Upper lobe of left lung (tissue), 4 donors: ENCODE results near the gene CPNE7.

Experiments used
- POLR2AphosphoS5 ChIP-seq, 2 donors: sonication (generic); formaldehyde crosslinking; IDR thresholded peaks; one replicate each; pipeline ENCODE4 v1.5.1; 2017; ENCODE audit warnings: antibody characterized with exemption in 2 of 2
- TF ChIP-seq, protein P1 (sequence below), 6 experiments: fragments of 450-650 bp in 4 of 6; fragments of 200-600 bp in 2 of 6; sonication (generic) in 2 of 6; IDR thresholded peaks; one replicate each; pipeline ENCODE4 v1.5.1; 2016 to 2019; ENCODE audit warnings: antibody characterized with exemption in 6 of 6

DNA sequence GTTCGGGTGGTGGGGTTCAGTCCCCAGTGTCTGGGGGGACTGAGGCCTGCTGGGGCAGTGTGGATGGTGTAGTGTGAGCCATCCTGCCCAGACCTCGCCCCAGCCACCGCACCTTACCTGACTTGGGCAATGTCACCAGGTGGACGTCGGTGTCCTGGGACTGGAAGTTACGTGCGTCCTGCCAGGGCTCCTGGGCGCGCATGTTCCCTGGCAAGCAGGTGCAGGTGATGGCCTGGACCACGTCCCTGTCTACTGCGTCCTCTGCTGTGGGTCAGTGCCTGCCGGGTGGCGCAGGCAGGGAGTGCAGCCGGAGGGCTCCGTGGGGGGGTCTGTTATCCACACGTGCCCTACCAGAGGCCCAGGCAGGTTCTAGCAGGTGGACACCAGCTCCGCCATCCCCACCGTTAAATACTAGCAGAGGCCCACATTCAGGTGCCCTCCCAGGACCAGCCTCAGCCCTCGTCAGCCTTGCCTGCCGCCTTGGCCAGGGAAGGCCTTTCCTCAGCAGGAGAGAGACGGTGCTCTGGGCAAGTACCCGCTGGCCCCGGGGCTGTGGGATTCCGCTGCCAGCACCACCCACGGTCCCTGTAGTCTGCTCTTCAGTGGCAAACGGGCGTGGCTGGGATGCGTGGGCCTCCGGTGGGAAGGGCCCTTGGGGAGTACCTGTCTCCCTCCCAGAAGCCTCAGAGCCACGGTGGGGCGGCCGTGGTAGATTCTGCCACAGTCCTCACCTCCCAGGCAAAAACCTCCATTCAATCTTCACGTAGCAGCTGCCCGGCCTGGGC lies 29.8 kb downstream of the CPNE7 start:
- TF ChIP-seq, protein P1, sequence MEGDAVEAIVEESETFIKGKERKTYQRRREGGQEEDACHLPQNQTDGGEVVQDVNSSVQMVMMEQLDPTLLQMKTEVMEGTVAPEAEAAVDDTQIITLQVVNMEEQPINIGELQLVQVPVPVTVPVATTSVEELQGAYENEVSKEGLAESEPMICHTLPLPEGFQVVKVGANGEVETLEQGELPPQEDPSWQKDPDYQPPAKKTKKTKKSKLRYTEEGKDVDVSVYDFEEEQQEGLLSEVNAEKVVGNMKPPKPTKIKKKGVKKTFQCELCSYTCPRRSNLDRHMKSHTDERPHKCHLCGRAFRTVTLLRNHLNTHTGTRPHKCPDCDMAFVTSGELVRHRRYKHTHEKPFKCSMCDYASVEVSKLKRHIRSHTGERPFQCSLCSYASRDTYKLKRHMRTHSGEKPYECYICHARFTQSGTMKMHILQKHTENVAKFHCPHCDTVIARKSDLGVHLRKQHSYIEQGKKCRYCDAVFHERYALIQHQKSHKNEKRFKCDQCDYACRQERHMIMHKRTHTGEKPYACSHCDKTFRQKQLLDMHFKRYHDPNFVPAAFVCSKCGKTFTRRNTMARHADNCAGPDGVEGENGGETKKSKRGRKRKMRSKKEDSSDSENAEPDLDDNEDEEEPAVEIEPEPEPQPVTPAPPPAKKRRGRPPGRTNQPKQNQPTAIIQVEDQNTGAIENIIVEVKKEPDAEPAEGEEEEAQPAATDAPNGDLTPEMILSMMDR (IDR thresholded peaks at IDR 0.05) = no peak
- TF ChIP-seq POLR2AphosphoS5 (IDR thresholded peaks at IDR 0.05) = no peak
